Progenitor cell of endocrine pancreas (in vitro differentiated cells): ENCODE measurements around the gene GDPD5. TPM values are rescaled to one million over a fixed set of nuclear protein-coding genes. Genes with fewer than 3 reads are reported as not detected.

Source experiments
- DNase-seq: peaks from one replicate; pipeline ENCODE4 v3.0.0; 2021; ENCODE audit warnings: low spot score; ENCODE audit not compliant: unreplicated experiment
- H3K27ac Mint-ChIP-seq: 2 replicates; pipeline ENCODE4 v1.8.0; 2021; ENCODE audit warnings: mild to moderate bottlenecking, moderate library complexity, mixed read lengths
- H3K27me3 Mint-ChIP-seq: 2 replicates; pipeline ENCODE4 v1.8.0; 2021; ENCODE audit warnings: mixed read lengths
- H3K36me3 Mint-ChIP-seq: 2 replicates; pipeline ENCODE4 v1.8.0; 2022; ENCODE audit warnings: mixed read lengths; ENCODE audit not compliant: insufficient read depth
- H3K4me1 Mint-ChIP-seq: 2 replicates; pipeline ENCODE4 v1.8.0; 2021; ENCODE audit warnings: low read depth, mixed read lengths
- H3K4me3 Mint-ChIP-seq: 2 replicates; pipeline ENCODE4 v1.8.0; 2021; ENCODE audit warnings: low read depth, mild to moderate bottlenecking, moderate library complexity, mixed read lengths
- H3K9me3 Mint-ChIP-seq: 2 replicates; pipeline ENCODE4 v1.8.0; 2021; ENCODE audit warnings: low read depth, mixed read lengths
- total RNA-seq: library from RNA; stranded (reverse); gene quantifications from 2 replicates; pipeline ENCODE4 v1.2.1, GENCODE V29; 2021
- TF ChIP-seq, protein P1 (sequence below): fragments of 200-600 bp; sonication (generic); IDR thresholded peaks from one replicate; pipeline ENCODE4 v1.5.0; 2021; ENCODE audit warnings: antibody characterized with exemption, mild to moderate bottlenecking; ENCODE audit not compliant: unreplicated experiment

Gene GDPD5
- total RNA-seq, 1 donor from 2014 or later = 32.4 TPM

DNA sequence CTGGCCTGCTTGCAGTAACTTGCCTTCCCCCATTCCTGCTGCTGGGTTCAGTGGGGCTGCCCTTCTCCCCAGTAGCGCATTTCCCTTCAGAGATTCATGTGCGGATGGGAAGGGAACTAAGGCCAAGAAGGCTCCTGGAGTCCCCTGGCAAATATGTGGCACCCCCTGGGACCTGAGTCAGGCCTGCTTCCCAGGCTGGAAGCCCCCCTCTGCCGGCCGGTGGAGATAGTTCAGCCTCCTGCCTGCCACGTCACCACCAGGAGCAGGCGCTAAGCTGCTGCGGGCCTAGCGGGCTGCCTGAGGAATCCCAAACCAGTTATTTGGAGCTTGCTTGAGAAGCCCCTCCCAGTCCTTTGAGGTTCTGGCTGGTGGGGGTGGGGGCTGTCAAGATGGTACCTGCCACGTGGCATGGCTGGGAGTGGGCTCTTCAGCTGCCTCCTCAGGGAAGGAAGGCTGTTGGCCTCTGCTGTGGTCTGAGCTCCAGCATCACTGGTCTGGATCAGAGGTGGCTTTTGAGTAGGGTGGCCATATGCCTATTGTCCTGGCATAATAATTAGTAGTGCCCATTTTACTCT lies 38.3 kb upstream of the GDPD5 start:
- Mint-ChIP-seq H3K4me1 (peaks cover 39% of the 10 kb centered on the region), H3K27ac (peak overlapping the region; percentile 99), H3K4me3 (peak overlapping the region; percentile 99), H3K36me3 (peaks cover 7% of the 10 kb centered on the region), H3K27me3 (no peaks in the 10 kb centered on the region), H3K9me3 (no peaks in the 10 kb centered on the region)
- TF ChIP-seq, protein P1, sequence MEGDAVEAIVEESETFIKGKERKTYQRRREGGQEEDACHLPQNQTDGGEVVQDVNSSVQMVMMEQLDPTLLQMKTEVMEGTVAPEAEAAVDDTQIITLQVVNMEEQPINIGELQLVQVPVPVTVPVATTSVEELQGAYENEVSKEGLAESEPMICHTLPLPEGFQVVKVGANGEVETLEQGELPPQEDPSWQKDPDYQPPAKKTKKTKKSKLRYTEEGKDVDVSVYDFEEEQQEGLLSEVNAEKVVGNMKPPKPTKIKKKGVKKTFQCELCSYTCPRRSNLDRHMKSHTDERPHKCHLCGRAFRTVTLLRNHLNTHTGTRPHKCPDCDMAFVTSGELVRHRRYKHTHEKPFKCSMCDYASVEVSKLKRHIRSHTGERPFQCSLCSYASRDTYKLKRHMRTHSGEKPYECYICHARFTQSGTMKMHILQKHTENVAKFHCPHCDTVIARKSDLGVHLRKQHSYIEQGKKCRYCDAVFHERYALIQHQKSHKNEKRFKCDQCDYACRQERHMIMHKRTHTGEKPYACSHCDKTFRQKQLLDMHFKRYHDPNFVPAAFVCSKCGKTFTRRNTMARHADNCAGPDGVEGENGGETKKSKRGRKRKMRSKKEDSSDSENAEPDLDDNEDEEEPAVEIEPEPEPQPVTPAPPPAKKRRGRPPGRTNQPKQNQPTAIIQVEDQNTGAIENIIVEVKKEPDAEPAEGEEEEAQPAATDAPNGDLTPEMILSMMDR = peak; percentile 58
- peak; percentile 60 for DNase-seq

DNA sequence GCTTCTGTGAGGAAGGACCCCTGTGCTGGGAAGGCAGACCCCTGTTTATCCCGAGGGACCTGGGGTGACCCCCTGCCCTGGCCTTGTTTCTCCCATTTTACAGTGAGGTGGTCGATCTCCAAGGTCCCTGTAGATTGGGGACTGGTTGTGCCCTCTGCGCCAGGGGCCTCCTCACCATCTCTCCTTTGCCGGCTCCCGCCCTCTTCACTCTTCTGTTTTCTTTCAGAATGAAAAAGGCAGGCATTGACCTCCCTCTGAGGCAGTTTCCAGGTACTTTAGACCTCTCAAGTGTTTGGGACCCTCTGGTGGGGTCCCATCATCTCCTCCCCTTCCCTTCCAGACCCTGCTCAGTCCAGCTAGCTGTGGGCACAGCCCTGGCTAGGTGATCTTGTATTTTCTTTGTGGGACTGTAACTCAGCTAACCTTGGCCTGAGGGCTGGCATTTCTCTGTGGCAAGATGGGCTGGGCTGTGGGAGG lies 37.8 kb upstream of the GDPD5 start:
- Mint-ChIP-seq H3K27ac (peak overlapping the region; percentile 99), H3K27me3 (no peaks in the 10 kb centered on the region), H3K4me1 (peaks cover 40% of the 10 kb centered on the region), H3K9me3 (no peaks in the 10 kb centered on the region), H3K36me3 (peaks cover 4% of the 10 kb centered on the region), H3K4me3 (peak overlapping the region; percentile 99)
- DNase-seq = no peak
- TF ChIP-seq, protein P1 = no peak

DNA sequence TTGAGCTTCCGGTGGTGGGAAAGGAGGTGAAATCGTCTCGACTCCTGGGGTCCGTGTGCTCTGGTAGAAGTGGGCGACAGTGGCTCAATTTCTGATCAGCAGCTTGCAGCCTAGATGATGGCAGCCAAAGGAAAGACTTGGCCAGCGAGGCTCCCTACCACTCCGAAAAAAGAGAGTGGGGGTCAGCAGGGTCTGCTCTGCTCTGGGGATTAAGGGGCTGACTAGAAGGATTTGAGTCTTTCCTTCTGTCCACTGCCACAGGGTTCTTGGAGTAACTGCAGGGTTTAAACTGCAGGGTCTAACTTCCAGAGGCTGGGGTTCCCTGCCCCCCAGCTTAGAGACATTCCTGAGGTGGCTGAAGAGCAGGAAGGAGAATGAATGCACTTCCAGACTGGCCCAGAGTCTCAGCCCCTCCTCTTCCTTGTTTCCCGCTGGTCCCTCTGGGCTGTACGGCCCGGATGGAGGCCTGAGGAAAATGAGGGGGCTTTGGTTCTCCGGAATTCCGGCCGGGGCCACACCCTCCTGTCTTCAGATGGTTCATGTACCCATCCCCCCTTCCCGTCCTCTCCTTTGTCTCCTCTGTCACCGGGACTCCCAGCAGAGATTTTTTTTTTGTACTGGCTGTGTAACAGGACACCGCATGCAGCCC lies 37.2 kb upstream of the GDPD5 start:
- no peaks in the 10 kb centered on the region for H3K9me3 Mint-ChIP-seq
- TF ChIP-seq, protein P1 = no peak
- H3K27ac Mint-ChIP-seq = peak overlapping the region; percentile 99
- H3K27me3 Mint-ChIP-seq = no peaks in the 10 kb centered on the region
- H3K4me3 Mint-ChIP-seq = peak overlapping the region; percentile 99
- H3K36me3 Mint-ChIP-seq = peaks cover 4% of the 10 kb centered on the region
- DNase-seq = no peak
- H3K4me1 Mint-ChIP-seq = peaks cover 40% of the 10 kb centered on the region

DNA sequence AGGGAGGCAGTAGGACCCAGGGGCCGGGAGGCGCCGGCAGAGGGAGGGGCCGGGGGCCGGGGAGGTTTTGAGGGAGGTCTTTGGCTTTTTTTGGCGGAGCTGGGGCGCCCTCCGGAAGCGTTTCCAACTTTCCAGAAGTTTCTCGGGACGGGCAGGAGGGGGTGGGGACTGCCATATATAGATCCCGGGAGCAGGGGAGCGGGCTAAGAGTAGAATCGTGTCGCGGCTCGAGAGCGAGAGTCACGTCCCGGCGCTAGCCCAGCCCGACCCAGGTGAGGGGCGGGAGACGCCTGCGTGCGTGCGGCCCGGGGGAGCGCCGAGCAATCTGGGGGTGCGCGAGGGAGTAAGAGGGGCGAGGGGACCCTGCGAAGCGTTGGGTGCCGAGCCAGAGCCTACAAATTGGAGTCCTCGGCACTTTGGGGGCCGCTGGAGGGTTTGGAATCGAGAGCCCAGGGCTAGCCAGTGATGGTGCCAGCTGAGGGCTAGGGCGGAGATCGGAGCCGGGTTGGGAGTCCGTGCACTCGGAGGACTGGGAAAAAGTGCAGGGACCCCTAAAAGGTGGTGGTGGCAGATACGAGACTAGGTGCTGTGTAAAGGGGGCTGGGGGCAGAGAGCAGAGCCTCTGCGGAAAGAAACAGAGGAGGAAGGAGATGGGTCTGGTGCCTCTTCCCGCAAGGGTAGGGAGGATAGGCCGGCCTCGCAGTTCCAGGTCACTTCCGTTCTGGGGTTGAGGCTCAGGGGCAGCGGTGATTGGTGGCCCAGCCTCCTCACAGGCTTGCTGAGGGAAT lies 36.5 kb upstream of the GDPD5 start, which contains the start of gene SERPINH1:
TSS of gene SERPINH1 (plus strand) at position 206 of the 788 bp plus-strand sequence. CDS start 4,097 bp downstream, outside the sequence.
- Mint-ChIP-seq H3K9me3 (no peaks in the 10 kb centered on the region), H3K27ac (peak within 1 kb of the TSS; percentile 99), H3K4me1 (peaks cover 40% of the 10 kb centered on the region), H3K4me3 (peak within 1 kb of the TSS; percentile 99), H3K27me3 (no peaks in the 10 kb centered on the region), H3K36me3 (peaks cover 2% of the 10 kb centered on the region)
- TF ChIP-seq, protein P1 = no peak
- peak; percentile 55 for DNase-seq

DNA sequence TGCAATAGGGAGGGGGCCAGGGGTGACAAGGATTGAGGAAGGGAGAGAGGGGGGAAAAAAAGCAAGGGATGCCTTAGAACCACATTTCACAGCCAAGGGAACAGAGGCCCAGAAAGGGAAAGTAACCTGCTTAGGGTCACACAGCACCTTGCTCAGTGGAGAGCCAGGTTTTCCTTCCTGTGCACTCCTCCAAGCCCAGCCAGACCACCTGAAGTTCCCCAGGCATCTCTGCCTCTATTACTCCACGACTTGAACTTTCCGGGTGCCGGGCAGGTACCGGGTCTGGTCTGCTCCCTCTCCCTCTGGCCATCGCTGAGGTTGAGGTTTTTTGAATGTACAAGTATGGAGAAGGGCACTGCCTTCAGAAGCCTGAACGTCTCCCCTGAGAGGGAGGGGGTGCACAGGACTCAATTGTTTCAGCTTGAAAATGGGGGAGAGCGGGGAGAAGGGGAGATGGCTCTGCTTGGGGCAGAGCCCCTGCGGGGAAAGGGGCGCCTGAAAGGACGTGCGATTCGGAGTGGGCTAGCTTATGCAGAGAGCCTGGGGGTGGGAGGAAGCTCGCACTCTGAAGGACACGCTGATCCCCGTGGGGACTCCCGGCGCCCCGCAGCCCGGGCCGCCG lies 35.8 kb upstream of the GDPD5 start:
- peak overlapping the region; percentile 99 for H3K27ac Mint-ChIP-seq
- no peak for DNase-seq
- no peaks in the 10 kb centered on the region for H3K27me3 Mint-ChIP-seq
- H3K4me1 Mint-ChIP-seq = peaks cover 40% of the 10 kb centered on the region
- no peaks in the 10 kb centered on the region for H3K36me3 Mint-ChIP-seq
- H3K4me3 Mint-ChIP-seq = peak overlapping the region; percentile 99
- TF ChIP-seq, protein P1 = no peak
- no peaks in the 10 kb centered on the region for H3K9me3 Mint-ChIP-seq
